Nucleus accumbens (tissue), 56 donors: ENCODE measurements around the gene SDC4.

Experiments
- DNase-seq, 56 donors: peaks; one replicate each; lab custom pipeline; 2025; lab: John Stamatoyannopoulos, UW

The SDC4 gene

GRCh38 chr20:45325371-45325770 is 22.9 kb downstream of the SDC4 start:
- DNase-seq: no peak

GRCh38 chr20:45323731-45324130 is 24.5 kb downstream of the SDC4 start:
- DNase-seq: no peak

GRCh38 chr20:45322952-45323383 is 25.3 kb downstream of the SDC4 start:
- peak in 43 of 56 donors; percentile 6 to 71 (median 38) for DNase-seq

GRCh38 chr20:45320948-45321595 is 27.2 kb downstream of the SDC4 start:
- DNase-seq: no peak

- no peak for DNase-seq
Observed at GRCh38 chr20:45318948-45319347, 29.3 kb downstream of the SDC4 start.

- DNase-seq: no peak
Observed at GRCh38 chr20:45318386-45318939, 29.8 kb downstream of the SDC4 start.

GRCh38 chr20:45317826-45318225 is 30.4 kb downstream of the SDC4 start:
- no peak for DNase-seq

GRCh38 chr20:45316150-45317080 is 31.8 kb downstream of the SDC4 start:
- DNase-seq: no peak

GRCh38 chr20:45315672-45316071 is 32.6 kb downstream of the SDC4 start:
- DNase-seq: no peak

- DNase-seq: no peak
Observed at GRCh38 chr20:45313943-45314342, 34.3 kb downstream of the SDC4 start.

GRCh38 chr20:45313065-45313695 is 35.0 kb downstream of the SDC4 start:
- no peak for DNase-seq

- no peak for DNase-seq
Observed at GRCh38 chr20:45312241-45312640, 36.0 kb downstream of the SDC4 start.

- peak in 19 of 56 donors; percentile 3 to 52 (median 14) for DNase-seq
Observed at GRCh38 chr20:45311589-45312211, 36.5 kb downstream of the SDC4 start.

GRCh38 chr20:45309075-45309474 is 39.1 kb downstream of the SDC4 start:
- no peak for DNase-seq

- DNase-seq: peak in 1 of 56 donors; percentile 23
Observed at GRCh38 chr20:45308117-45308778, 40.0 kb downstream of the SDC4 start, which contains the start of gene MATN4. Gene MATN4, minus strand, starts transcription at chr20:45308299. Its CDS starts 2,717 bp downstream, at chr20:45305582.

- no peak for DNase-seq
Observed at GRCh38 chr20:45307076-45307640, 41.1 kb downstream of the SDC4 start.

GRCh38 chr20:45306431-45306982 is 41.7 kb downstream of the SDC4 start, which contains the start of gene RBPJL:
Gene RBPJL, plus strand, starts transcription at chr20:45306840. Its CDS starts 83 bp downstream, at chr20:45306923.
- DNase-seq: peak in 2 of 56 donors; percentile 2 to 39

GRCh38 chr20:45305262-45305661 is 43.0 kb downstream of the SDC4 start:
- DNase-seq: no peak

GRCh38 chr20:45304464-45304999 is 43.7 kb downstream of the SDC4 start:
- DNase-seq: no peak
